ENCODE measurements around the gene KCTD1. TPM values are rescaled to one million over a fixed set of nuclear protein-coding genes. Genes with fewer than 3 reads are reported as not detected.

Gene KCTD1
- total and polyA plus RNA-seq, 8 donors, result 4.3 to 16.8 (median 8.1) TPM

GRCh38 chr18:26406324-26406723, 142.0 kb downstream of the KCTD1 start:
- no peaks in the 10 kb centered on the region for H3K36me3 ChIP-seq
- WGBS, 2 donors, result 84 to 86% methylated on average over 12 of the region's 12 CpGs
- no peaks in the 10 kb centered on the region for H3K9me3 ChIP-seq
- intact Hi-C loops (cut with DNase I), result no loop called here
- no peak overlapping the region for H3K4me3 ChIP-seq
- ATAC-seq (no peak), FAIRE-seq (no peak), DNase-seq (peak in 1 of 6 donors; percentile 55)
- no peak overlapping the region for H3K27ac ChIP-seq
- TF ChIP-seq CTCF (IDR thresholded peaks at IDR 0.05), result no peak
- H3K27me3 ChIP-seq, result no peaks in the 10 kb centered on the region
- no peaks in the 10 kb centered on the region for H3K4me1 ChIP-seq

GRCh38 chr18:26405190-26405801, 143.1 kb downstream of the KCTD1 start:
- WGBS, 2 donors, result 42 to 48% methylated on average over 5 of the region's 5 CpGs
- intact Hi-C loops (cut with DNase I), result no loop called here
- FAIRE-seq, result no peak

More at GRCh38 chr18:26405190-26405801, 143.1 kb downstream of the KCTD1 start:
- Histone ChIP-seq H3K4me3 (no peak overlapping the region), H3K27me3 (no peaks in the 10 kb centered on the region), H3K27ac (no peak overlapping the region), H3K4me1 (no peaks in the 10 kb centered on the region), H3K9me3 (no peaks in the 10 kb centered on the region), H3K36me3 (no peaks in the 10 kb centered on the region)
- DNase-seq (peak in 3 of 6 donors; percentile 21 to 47 (median 35)), ATAC-seq (peak; percentile 72 to 93 (median 91))
- peak in 3 of 4 donors; percentile 20 to 37 (median 25) for TF ChIP-seq CTCF (IDR thresholded peaks at IDR 0.05)

Small RNA genes within 50 kb of the gene (microRNA-seq; reads per million reads assigned to microRNA genes)
- 0 reads per million in 2 donors for gene MIR8057

Measured in pancreas (tissue), 10 donors.